ENCODE measurements around the gene RALGPS2.

The RALGPS2 gene

GRCh38 chr1:178918308-178918707 lies 193.3 kb downstream of the RALGPS2 start:
- no peak for DNase-seq (ENCODE audit: low spot score)

GRCh38 chr1:178918955-178919354 lies 193.9 kb downstream of the RALGPS2 start:
- DNase-seq (ENCODE audit: low spot score): no peak

- DNase-seq (ENCODE audit: low spot score): no peak
Observed at GRCh38 chr1:178919581-178919980, 194.5 kb downstream of the RALGPS2 start.

GRCh38 chr1:178921499-178921898 lies 196.5 kb downstream of the RALGPS2 start:
- DNase-seq (ENCODE audit: low spot score): no peak

- DNase-seq (ENCODE audit: low spot score): no peak
Observed at GRCh38 chr1:178923512-178923911, 198.5 kb downstream of the RALGPS2 start.

GRCh38 chr1:178926046-178926445 lies 201.0 kb downstream of the RALGPS2 start:
- no peak for DNase-seq (ENCODE audit: low spot score)

- no peak for DNase-seq (ENCODE audit: low spot score)
Observed at GRCh38 chr1:178927003-178927402, 202.0 kb downstream of the RALGPS2 start.

GRCh38 chr1:178928041-178928440 lies 203.0 kb downstream of the RALGPS2 start:
- no peak for DNase-seq (ENCODE audit: low spot score)

- no peak for DNase-seq (ENCODE audit: low spot score)
Observed at GRCh38 chr1:178928976-178929375, 203.9 kb downstream of the RALGPS2 start.

GRCh38 chr1:178931858-178932551 lies 207.0 kb downstream of the RALGPS2 start:
- DNase-seq (ENCODE audit: low spot score): no peak

- no peak for DNase-seq (ENCODE audit: low spot score)
Observed at GRCh38 chr1:178932552-178932906, 207.5 kb downstream of the RALGPS2 start.

- no peak for DNase-seq (ENCODE audit: low spot score)
Observed at GRCh38 chr1:178933105-178933561, 208.1 kb downstream of the RALGPS2 start.

- no peak for DNase-seq (ENCODE audit: low spot score)
Observed at GRCh38 chr1:178933709-178934490, 208.9 kb downstream of the RALGPS2 start.

- no peak for DNase-seq (ENCODE audit: low spot score)
Observed at GRCh38 chr1:178934546-178934945, 209.5 kb downstream of the RALGPS2 start.

- DNase-seq (ENCODE audit: low spot score): no peak
Observed at GRCh38 chr1:178935610-178936009, 210.6 kb downstream of the RALGPS2 start.

- DNase-seq (ENCODE audit: low spot score): no peak
Observed at GRCh38 chr1:178937695-178938094, 212.7 kb downstream of the RALGPS2 start.

- DNase-seq (ENCODE audit: low spot score): no peak
Observed at GRCh38 chr1:178938101-178938958, 213.3 kb downstream of the RALGPS2 start.

- DNase-seq (ENCODE audit: low spot score): no peak
Observed at GRCh38 chr1:178938959-178939317, 213.9 kb downstream of the RALGPS2 start.

- DNase-seq (ENCODE audit: low spot score): no peak
Observed at GRCh38 chr1:178939338-178940067, 214.5 kb downstream of the RALGPS2 start.

- DNase-seq (ENCODE audit: low spot score): no peak
Observed at GRCh38 chr1:178940068-178940765, 215.2 kb downstream of the RALGPS2 start.

- DNase-seq (ENCODE audit: low spot score): no peak
Observed at GRCh38 chr1:178941261-178941689, 216.2 kb downstream of the RALGPS2 start.
